OCI-LY7 (cell line): ENCODE data around the gene EARS2.

Experiments
- CTCF ChIP-seq: fragments of 200-600 bp; sonication (generic); conservative IDR thresholded peaks from 2 replicates; pipeline ENCODE4 v1.5.1; 2014; ENCODE audit warnings: mild to moderate bottlenecking, antibody characterized with exemption, low read length, moderate library complexity, mixed read lengths
- EZH2phosphoT487 ChIP-seq: fragments of 200-600 bp; sonication (generic); IDR thresholded peaks from 2 replicates; pipeline ENCODE4 v1.6.1; 2018; ENCODE audit warnings: low read depth, borderline replicate concordance, mild to moderate bottlenecking, mixed run types, antibody characterized with exemption, low read length, moderate library complexity, mixed read lengths

GRCh38 chr16:23581764-23582163 lies 24.6 kb upstream of the EARS2 start:
- no peak for TF ChIP-seq CTCF
- no peak for TF ChIP-seq EZH2phosphoT487
